GM18861 (cell line): Measurements from ENCODE around the gene GULP1.

ENCODE experiments used
- ATAC-seq: cut with Tn5 transposase; IDR thresholded peaks from one replicate; pipeline ENCODE4 v1.9.1; 2021; ENCODE audit not compliant: unreplicated experiment

GULP1 gene

DNA sequence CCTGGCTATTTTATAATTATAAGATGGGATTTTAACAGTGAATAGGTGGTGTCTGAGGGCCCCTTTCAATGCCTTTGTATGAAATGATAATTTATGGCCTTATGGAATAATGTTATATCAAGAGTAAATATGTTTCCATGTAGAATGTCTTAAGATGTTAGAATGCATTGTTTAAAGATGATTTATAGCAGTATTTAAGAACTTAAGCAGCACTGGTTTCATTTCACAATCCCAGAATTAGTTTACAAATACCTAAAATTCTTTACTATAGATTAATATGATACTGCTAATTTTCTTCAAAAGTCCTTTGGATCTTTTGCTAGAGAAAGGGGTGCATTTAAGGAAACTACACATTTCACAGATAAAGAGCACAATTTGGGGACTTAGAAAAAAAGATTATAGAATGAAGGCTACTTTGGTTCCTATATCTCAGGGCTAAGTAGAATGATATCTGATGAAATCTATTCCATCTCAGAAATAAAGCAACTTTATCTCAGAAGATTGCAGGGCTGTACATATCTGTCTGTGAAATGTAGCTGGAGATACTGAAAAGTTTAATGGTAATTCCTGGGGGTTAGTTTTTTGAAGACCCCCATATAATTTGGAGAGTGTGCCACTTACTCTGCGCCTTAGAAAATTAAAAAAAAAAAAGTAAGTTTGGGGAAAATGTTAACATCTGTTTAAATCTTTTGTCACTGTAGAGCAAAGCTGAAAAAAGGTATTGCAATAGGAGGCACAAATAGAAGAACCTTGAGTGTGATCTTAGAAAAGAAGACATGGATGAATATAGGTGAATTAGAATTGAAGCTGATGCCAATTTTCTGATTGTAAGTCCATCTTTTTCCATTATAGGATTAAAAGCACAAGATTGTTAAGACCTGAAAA is 123.4 kb downstream of the GULP1 start:
- no peak for ATAC-seq

DNA sequence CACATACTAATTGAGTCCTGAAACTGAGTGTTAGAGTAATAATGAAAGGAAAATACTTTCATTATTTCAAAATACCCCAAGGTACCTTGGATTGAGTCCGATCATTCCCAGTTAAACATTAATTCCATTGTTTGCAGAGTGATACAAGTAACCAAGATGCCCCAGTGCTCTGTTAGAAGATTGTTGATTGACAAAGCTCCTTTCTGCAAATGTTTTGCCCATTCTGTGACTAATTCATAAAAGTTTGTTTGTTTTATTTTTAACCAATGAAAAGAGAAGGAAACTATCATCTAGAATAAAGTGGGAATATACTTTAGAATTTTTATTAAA is 124.0 kb downstream of the GULP1 start:
- peak; percentile 76 for ATAC-seq

DNA sequence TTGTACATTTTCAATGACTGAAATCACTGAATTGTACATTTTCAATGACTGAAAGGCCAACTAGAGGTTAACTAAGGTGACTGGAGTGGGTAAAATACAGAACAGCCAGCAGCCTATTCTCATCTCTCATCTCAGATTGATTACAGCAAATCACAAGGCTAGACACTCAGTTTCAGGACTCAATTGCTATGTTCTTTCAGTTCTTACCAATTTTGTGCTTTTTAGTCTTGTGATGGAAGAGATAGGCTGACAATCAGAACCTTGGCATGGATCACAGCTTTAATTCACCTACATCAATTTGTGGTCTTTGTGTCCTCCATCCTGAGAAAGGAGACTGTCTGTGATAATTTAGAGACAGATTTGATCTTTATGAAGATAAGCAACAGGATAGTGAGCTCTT is 124.7 kb downstream of the GULP1 start:
- peak; percentile 65 for ATAC-seq

DNA sequence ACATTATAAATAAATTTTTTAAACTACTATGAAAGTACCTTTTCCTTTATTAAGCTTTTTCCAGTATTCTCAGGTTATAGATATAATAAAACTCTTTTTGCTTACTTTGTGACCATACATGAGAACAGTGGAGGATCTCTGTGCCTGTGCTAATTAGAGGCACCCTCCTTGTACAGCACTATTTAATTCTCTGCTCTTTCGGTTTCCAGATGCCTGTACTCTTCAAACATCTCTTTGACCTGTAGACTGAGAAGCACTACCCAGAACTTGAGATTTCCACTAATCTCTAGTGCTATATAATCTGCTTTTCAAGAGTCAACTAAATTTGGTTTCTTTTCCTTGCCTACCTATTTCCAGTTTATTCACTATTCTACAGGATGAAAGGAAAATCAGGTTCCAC is 131.1 kb downstream of the GULP1 start:
- ATAC-seq: peak; percentile 79

DNA sequence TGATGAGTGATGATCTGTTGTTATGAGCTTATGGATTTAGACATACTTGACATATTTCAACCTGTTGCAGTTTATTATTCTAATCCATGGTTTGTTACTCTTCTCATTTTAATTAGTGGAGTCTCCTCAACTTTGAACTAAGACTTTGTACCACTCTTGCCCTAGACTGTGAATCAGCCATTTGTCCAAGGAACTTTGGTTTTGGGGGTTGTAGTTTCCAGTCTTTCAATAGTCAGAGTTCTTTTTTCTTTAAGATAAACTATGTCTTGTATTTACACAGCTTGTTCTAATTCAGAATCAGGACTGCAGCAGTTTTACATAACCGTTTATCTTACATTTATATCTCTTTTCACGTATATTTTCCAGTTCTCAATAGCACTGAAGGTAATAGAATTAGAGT is 133.6 kb downstream of the GULP1 start:
- no peak for ATAC-seq

DNA sequence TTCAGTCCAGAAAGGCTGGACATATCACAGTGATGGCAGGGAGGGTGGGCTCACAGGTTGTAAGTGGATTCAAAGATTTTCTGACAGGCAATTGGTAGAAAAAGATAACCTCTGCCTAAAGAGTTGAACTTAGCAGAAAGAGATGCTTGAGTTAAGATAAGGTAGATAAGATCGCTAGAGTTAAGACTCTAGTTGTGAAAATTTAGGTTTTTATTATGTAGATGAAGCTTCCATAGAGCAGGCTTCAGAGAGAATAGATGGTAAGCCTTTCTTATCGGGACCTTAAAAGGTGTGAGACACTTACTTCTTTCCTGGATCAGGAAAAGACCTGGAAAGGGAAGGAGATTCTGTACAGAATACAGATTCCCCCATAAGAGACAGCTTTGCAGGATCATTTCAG is 134.4 kb downstream of the GULP1 start:
- no peak for ATAC-seq

DNA sequence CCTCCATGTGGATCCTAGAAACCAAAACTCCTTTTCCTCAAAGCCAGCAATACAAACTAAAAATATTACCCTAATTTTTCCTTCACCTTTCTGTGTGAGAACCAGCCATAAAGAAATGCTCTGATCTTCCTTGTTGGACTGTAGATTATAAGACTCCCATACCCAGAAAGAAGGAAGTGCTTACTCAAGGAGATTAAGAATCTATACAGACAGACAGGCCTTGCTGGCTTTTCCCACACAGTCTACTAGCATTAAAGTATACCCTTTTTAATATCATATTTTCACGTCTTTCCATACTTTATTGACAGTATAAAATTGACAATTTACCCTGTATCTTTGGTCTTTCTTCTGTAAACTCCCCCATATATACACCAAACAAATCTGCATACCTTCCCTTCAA is 139.0 kb downstream of the GULP1 start:
- no peak for ATAC-seq

DNA sequence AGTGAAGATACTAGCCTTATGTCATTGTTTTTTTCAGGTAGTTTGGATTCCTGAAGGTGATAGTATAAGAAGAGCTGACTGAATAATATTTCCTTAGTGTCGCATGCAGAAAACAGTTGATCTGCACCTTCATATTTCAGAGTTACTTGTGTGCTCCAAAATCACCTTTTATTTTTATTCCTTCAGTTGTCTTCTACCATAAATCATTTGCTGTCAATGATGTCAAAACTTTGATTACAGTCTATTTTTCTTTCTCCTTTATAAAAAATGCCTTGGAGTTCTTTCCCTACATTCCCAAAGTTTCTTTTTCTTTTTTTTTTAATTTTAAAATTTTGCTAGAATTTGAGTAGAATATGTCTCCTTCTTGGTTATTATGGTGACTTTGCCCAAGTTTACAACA is 142.3 kb downstream of the GULP1 start:
- ATAC-seq: no peak

DNA sequence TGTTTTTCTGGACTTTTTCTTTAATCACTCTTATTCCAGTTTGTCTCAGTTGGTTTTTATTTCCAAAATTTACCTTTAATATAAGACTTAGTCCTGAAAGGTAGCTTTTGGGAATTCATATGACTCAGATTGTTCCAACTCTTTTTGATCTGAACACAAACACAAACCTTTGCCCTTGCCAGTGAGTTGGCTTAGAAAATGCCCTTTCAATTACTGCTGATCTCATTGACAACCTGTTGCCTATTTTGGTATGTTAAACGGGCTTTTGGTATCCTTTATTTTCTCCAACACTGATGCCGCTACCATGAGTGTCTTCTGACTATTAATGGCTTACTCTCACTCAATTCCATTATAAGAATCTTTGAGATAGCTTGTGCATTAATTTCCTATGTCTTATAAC is 143.4 kb downstream of the GULP1 start:
- ATAC-seq: no peak

DNA sequence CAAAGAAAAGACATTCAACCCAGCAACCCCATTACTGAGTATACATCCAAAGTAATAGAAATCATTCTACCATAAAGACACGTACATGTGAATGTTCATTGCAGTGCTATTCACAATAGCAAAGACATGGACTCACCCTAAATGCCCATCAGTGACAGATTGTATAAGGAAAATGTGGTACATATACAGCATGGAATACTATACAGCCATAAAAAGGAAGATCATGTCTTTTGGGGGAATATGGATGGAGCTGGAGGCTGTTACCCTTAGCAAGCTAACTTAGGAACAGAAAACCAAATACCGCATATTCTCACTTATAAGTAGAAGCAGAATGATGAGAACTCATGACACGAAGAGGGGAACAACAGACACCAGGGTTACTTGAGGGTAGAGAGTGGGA is 145.9 kb downstream of the GULP1 start:
- no peak for ATAC-seq

DNA sequence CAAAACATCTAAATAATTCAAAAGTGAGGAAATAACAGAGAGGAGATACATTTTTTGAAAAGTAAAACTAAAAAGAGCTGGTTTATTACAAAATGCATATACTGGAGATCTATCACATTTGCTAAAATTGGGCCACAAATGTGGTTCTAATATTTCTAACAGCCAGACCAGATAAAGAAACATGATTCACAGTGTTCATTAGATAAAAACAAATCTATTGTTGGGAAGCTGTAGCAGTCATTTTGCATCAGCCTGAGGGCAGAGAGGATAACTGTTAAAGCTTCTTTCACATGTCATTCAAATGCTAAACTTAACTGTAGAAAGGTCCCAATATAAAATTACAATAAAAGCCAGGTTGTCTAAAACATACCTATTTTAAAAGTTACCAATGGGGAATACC is 148.3 kb downstream of the GULP1 start:
- no peak for ATAC-seq

DNA sequence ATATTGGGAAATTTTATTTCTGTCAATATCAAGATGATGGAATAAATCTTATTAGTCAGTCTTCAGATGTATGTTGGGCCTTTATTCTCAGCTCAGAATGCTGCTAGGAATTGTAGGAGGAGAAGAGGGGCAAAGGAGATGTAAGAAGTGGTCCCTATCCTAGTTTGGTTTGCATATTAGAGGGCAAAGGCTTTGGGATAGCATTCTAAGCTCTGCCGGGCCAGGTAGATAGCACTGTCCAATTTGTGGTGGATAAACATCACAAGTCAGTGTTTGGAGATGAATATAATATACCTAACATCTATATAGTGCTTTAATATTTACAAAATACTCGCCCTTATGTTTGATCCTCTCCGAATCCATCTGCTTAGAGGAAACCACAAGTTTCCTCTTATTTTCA is 149.2 kb downstream of the GULP1 start:
- no peak for ATAC-seq

DNA sequence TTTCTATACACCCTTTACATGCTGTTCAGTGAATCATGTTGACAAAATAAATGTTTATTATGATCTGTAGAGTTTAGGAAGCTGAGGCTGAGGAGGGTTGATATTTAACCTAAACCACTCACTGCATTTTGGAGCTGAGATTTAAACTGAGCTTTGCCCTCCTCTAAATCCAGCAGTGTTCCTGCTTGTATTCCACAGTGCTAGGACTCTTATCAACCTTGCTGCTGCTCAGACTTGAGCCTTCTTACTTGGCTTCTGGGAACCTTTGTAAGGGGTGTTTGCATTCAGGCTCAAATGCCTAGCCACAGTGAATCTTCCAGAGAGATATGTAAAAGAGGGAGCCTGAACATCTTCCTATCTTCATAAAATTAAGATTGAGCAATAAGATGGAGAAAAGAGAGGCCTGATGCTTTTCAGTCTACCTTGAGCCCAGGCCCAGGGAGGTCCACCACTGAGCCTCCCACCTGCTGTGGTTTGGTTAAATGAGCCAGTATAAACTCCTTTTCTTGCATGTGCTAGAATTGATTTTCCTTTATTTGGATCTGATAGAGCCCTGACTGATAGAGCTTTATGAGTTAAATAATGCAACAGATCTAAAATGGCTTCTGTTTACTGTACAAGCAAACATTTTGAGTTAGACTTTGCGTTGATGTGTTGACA is 149.7 kb downstream of the GULP1 start:
- ATAC-seq: no peak

DNA sequence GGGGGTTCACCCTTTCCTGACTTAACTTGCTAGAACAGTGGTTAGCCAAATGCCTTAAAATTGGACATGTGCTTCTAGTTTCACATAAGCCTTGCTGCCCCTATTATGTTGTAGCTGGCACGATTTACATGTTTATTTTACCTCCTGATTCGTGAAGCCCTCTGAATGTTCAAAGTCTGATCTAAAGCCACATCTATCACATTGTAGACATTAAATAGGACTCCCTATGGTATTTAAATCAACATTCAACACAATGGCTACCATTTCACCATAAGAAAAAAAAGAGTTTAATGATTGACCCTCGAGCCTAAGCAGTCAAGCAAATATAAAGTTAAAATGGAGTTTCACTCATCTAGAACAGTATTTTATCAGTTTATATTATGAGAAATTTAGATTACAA is 151.5 kb downstream of the GULP1 start:
- ATAC-seq: no peak

DNA sequence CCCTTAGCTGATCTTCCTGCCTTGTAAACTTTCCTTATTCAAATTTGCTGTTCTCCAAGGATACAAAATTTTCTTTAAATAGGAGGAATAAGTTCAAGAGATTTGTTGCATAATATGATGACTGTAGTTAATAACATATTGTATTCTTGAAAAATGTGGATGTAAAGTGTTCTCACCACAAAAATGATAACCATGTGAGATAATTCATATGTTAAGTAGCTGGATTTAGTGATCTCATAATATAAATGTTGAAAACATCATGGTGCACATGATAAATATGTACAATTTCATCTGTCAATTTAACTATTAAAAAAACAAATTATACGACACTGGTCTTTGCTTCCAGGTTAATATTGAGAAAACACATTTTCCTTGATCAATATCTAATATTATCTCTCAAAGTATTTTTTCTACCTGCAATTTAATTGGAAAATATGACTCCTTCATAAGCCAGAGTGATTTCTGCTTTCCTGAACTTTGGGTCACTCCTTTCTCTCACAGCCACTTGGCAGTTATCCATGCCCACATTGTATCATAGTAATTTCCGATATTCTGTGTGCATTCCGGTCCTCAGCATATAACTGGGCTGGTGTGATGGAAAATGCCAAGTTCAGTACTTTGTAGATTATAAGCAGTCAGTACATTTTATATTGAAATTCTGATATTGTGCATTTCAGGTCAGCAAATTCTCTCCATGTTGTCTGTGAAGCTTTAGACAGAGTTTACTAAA is 152.6 kb downstream of the GULP1 start:
- no peak for ATAC-seq

DNA sequence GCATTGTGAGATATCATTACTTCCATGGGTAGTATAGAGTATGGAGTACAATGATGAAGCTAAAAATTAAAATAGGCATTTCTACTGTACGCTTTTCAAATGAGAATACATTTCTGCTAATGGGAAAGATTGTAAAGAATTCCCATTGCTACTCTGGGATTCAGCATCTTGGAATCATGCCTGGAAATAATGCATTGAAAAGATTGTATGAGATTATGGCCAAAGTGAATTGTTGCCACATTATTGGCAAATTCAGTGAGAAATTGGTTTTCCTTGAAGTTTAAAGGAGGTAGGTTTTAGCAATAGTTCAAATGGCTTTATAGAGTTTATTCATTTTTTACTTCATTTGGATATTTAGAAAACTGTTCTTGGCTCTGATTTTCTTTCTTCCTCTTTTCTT is 157.9 kb downstream of the GULP1 start:
- no peak for ATAC-seq

DNA sequence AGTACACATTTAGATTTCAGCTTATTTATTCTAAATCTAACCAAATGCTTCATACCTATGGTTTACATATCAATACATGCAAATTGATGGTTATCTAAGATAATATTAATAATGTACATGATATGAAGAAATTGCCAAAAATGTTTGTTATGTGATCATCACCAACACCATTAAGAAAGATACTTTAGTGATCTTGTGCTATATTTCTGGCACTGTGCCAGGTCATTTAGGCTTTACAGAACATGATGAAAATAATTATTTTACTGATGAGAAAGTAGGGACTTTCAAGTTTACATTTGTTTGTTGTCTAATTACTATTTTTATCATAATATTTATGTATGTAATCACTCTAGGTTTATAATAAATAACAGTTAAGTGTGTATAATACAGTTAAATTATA is 158.3 kb downstream of the GULP1 start:
- ATAC-seq: no peak

DNA sequence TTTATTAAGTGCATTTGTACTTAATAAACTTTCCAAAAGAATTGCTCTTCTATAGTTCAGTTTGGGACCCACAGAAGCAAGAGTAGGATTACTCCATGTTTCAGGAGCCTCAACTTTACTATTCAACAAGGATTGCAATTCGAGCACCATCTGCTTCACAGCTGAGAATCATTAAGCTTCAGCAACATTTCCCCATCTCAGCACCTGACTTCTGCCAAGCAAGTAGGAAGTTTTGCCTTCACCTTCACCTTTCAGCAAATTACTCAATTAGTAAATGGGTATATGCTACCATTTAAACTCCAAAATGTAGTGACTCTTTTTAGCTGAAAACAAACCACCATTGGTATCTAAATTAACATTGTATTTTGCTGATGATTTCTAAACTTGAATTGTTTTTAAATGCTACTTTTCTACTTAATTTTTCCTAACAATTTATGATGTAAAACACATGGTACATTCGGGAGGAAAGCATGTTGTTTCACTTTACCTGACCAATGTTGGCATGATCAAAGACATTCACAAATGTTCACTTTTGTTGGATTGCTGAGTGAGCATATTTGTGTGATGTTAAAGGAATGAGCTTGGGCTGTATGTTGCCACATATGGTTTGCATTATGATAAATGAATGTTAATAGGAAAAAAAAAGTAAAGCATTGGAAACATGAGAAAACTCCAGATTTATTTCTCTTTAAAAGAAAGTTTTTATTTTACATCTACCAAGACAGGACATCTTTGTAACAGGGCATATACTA is 159.2 kb downstream of the GULP1 start:
- ATAC-seq: no peak

DNA sequence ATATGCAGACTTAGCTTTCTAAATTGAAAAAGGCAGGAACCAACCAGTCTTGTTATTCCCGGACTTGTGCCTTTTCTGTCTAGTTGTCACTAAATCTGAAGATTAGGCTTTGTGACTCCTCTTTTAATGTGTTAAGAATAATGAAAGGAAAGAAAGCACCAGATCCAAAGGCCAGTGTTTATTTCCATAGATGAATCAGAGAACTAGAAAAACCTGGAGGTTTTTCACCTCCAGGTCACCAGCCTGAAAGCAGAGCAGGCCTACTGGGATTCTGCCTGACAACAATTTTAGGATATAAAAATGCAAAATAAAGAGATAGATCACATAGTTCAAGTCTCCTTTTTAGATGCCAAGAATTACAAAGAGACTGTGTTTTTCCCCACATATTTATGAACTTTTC is 160.4 kb downstream of the GULP1 start:
- no peak for ATAC-seq

DNA sequence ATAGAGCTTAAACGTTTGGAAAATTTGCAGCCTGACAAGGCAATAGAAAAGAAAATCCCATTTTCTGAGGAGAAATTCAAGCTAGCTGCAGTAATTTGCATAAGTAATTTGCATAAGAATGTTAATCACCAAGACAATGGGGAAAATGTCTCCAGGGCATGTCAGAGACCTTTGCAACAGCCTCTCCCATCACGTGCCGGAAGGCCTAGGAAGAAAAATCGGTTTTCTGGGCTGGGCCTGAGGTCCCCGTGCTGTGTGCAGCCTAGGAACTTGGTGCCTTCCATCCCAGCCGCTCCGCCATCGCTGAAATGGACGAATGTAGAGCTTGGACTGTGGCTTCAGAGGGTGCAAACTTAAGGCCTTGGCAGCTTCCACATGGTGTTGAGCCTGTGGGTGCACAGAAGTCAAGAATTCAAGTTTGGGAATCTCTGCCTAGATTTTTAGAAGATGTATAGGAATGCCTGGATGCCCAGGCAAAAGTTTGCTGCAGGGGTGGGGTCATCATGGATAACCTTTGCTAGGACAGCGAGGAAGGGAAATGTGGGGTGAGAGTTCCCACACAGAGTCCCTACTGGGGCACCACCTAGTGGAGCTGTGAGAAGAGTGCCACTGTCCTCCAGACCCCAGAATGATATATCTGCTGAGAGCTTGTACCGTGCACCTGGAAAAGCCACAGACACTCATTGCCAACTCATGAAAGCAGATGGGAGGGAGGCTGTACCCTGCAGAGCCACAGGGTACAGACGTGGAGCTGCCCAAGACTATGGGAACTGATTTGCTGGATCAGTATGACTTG is 164.6 kb downstream of the GULP1 start:
- no peak for ATAC-seq

DNA sequence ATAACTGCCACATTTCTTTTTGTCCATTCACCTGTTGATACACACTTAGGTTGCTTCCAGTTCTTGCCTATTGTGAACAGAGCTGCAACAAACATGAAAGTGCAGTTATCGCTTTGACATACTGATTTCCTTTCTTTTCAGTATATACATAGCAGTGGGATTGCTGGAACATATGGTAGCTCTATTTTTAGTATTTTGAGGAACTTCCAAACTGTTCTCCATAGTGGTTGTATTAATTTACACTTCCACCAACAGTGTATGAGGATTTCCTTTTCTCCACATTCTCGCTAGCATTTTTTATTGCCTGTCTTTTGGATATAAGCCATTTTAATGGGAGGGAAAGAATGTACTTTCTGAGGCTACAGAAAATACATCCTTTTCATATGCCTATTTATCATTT is 167.4 kb downstream of the GULP1 start:
- ATAC-seq: no peak
